Parathyroid adenoma (tissue), 2 donors: ENCODE data around the gene INPP4A.
A peak's percentile ranks its signal among the peaks of the same experiment; 100 is the strongest.

Source experiments
- H2AFZ ChIP-seq: fragments of 300-600 bp; sonication (generic); one replicate; pipeline ENCODE4 v1.7.0; 2017; ENCODE audit warnings: antibody characterized with exemption, mild to moderate bottlenecking
- H3K27ac ChIP-seq: fragments of 300-600 bp; sonication (generic); one replicate; pipeline ENCODE4 v1.7.0; 2017
- H3K27me3 ChIP-seq: fragments of 300-600 bp; sonication (generic); one replicate; pipeline ENCODE4 v1.7.0; 2017; ENCODE audit warnings: low read length; ENCODE audit not compliant: control insufficient read depth, insufficient read depth
- H3K36me3 ChIP-seq: fragments of 300-600 bp; sonication (generic); one replicate; pipeline ENCODE4 v1.7.0; 2017; ENCODE audit warnings: low read length; ENCODE audit not compliant: control insufficient read depth, insufficient read depth
- H3K4me1 ChIP-seq: fragments of 300-600 bp; sonication (generic); one replicate; pipeline ENCODE4 v1.7.0; 2017; ENCODE audit warnings: control low read depth
- H3K4me2 ChIP-seq: fragments of 300-600 bp; sonication (generic); one replicate; pipeline ENCODE4 v1.7.0; 2017; ENCODE audit warnings: low read length
- H3K4me3 ChIP-seq: fragments of 300-600 bp; sonication (generic); one replicate; pipeline ENCODE4 v1.7.0; 2017; ENCODE audit warnings: low read depth, low read length
- H3K79me2 ChIP-seq: fragments of 300-600 bp; sonication (generic); one replicate; pipeline ENCODE4 v1.7.0; 2017; ENCODE audit warnings: control low read depth
- H3K9ac ChIP-seq: fragments of 300-600 bp; sonication (generic); one replicate; pipeline ENCODE4 v1.7.0; 2017; ENCODE audit warnings: mild to moderate bottlenecking
- H3K9me3 ChIP-seq: fragments of 300-600 bp; sonication (generic); one replicate; pipeline ENCODE4 v1.7.0; 2017; ENCODE audit warnings: low read length; ENCODE audit not compliant: control insufficient read depth
- TF ChIP-seq, protein P1 (sequence below): fragments of 300-600 bp; sonication (generic); IDR thresholded peaks from one replicate; pipeline ENCODE4 v1.7.0; 2017; ENCODE audit warnings: antibody characterized with exemption, mild to moderate bottlenecking
- donor health status: primary hyperparathyroidism.

INPP4A gene

DNA sequence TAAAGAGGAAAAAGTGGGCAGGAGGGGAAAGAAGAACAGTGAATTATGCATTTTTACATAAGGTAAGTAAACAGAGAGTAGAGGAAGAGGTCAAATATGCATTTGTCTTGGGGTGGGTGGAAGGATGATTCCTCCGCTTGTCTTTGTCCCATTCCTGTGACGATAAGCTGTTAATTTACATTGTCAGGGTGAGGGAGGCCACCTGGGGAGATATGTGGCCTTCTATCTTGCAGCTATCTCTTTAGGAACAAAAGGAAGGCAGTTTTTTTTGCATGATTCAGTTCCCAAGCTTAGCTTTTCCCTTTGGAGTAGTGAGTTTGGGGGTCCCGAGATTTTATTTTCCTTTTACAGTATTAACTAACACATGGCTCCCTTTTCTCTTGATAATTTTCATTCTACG is 2.2 kb upstream of the INPP4A start:
- Histone ChIP-seq H3K4me1 (peaks cover 6% of the 10 kb centered on the region), H3K4me3 (no peak overlapping the region), H3K27me3 (no peaks in the 10 kb centered on the region), H3K9ac (no peak overlapping the region), H3K79me2 (peaks cover 13% of the 10 kb centered on the region), H3K9me3 (no peaks in the 10 kb centered on the region), H3K4me2 (no peak overlapping the region), H3K27ac (no peak overlapping the region), H3K36me3 (no peaks in the 10 kb centered on the region), H2AFZ (no peak overlapping the region)
- TF ChIP-seq, protein P1, sequence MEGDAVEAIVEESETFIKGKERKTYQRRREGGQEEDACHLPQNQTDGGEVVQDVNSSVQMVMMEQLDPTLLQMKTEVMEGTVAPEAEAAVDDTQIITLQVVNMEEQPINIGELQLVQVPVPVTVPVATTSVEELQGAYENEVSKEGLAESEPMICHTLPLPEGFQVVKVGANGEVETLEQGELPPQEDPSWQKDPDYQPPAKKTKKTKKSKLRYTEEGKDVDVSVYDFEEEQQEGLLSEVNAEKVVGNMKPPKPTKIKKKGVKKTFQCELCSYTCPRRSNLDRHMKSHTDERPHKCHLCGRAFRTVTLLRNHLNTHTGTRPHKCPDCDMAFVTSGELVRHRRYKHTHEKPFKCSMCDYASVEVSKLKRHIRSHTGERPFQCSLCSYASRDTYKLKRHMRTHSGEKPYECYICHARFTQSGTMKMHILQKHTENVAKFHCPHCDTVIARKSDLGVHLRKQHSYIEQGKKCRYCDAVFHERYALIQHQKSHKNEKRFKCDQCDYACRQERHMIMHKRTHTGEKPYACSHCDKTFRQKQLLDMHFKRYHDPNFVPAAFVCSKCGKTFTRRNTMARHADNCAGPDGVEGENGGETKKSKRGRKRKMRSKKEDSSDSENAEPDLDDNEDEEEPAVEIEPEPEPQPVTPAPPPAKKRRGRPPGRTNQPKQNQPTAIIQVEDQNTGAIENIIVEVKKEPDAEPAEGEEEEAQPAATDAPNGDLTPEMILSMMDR = no peak

DNA sequence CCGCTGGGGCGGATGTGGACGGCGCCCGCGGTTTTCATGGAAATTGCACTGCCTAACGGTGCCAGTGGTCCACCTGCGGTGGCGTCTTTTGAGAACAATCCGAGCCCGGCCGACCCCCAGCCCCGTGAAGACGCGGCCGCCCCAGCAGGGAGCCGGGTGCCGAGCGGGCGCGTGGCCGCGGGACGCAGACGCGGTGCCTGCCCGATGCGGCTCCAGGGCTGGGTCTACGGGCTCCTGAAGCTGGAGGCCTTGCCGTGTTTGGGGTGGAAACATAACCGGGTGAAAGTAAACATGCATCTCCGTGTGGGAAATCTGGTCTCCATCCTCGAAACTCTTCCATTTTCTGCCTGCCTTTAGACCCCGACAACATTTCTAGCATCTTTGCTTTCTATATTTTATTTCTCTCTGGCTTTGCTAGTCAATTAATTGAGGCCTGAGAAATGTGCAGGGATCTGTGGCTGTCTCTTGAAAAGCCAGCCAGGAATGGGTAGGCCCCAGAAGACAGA is 572 bp downstream of the INPP4A start:
- H3K4me1 ChIP-seq = peaks cover 6% of the 10 kb centered on the region
- no peaks in the 10 kb centered on the region for H3K36me3 ChIP-seq
- peak overlapping the region; percentile 87 for H3K4me2 ChIP-seq
- no peaks in the 10 kb centered on the region for H3K9me3 ChIP-seq
- no peak overlapping the region for H3K9ac ChIP-seq
- peak overlapping the region; percentile 79 for H2AFZ ChIP-seq
- peak overlapping the region; percentile 8 for H3K27ac ChIP-seq
- H3K27me3 ChIP-seq = no peaks in the 10 kb centered on the region
- TF ChIP-seq, protein P1 = no peak
- peaks cover 20% of the 10 kb centered on the region for H3K79me2 ChIP-seq
- peak overlapping the region; percentile 76 for H3K4me3 ChIP-seq

DNA sequence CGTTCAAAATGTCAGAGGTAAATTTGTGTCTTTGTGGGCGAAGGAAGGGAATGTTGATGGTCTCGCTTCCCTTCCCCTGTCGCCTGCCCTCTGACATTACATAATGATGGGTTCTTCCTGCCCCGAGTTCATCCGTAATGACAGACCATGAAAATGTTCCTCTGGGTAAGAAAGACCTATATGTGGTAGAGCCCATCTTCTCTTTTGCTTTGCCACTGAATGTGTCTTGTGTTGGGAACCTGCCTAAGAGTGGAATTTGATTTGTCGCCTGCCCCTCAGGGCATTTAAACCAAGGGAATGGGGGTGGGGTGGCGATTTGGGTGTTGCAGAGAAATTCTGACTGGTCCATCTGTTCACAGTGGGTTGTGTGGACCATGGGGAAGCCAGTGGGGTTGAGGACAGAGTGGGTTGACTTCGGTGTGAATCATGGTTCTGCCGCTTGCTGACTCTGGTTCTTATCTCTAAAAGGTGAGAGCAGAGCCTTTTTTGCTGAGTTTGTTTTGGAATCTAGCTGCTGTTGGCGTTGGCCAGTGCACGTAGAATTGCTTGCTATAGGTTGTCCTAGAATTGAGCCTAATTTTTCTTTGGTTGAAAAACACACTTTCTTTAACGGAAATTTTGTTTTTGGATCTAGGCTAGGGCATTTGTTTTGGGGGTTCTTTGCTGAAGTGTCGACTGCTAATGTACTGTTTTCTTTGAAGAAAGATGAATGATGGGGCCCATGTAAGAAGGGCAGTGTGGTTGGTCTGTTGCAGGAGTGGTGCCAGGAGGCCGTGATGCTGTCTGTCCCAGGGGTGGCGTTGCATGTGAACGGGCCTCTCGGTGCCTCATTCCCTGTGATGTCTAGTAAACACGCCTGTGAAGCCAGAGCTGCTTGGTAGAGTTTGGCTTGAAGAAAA is 1.3 kb downstream of the INPP4A start:
- Histone ChIP-seq H2AFZ (peak overlapping the region; percentile 79), H3K9me3 (no peaks in the 10 kb centered on the region), H3K27ac (peak overlapping the region; percentile 8), H3K4me3 (peak overlapping the region; percentile 76), H3K36me3 (no peaks in the 10 kb centered on the region), H3K9ac (no peak overlapping the region), H3K27me3 (no peaks in the 10 kb centered on the region), H3K4me1 (peaks cover 6% of the 10 kb centered on the region), H3K4me2 (peak overlapping the region; percentile 87), H3K79me2 (peaks cover 27% of the 10 kb centered on the region)
- TF ChIP-seq, protein P1 = no peak

DNA sequence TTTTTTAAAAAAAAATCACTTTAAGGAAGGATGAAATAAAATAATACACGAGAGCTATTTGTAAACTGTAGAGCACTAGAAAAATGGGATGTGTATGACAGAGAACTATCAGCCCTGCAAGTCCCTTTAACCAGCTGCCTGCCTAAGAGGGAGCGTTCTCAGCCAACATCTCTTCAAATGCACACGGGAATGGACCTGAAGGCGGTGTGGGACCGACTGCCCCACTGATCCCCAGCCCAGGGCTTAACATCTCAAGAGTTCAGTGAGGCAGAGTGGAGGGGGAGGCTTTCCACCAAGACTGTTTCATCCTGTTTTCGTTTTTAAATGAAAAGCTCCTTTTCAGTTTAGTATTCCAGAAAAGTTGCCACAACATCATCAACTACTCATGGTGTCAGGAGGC is 2.2 kb downstream of the INPP4A start:
- no peak overlapping the region for H3K4me2 ChIP-seq
- no peak overlapping the region for H3K27ac ChIP-seq
- TF ChIP-seq, protein P1 = no peak
- no peak overlapping the region for H3K9ac ChIP-seq
- no peaks in the 10 kb centered on the region for H3K9me3 ChIP-seq
- peaks cover 37% of the 10 kb centered on the region for H3K79me2 ChIP-seq
- no peak overlapping the region for H2AFZ ChIP-seq
- H3K4me3 ChIP-seq = no peak overlapping the region
- H3K36me3 ChIP-seq = no peaks in the 10 kb centered on the region
- H3K27me3 ChIP-seq = no peaks in the 10 kb centered on the region
- H3K4me1 ChIP-seq = peaks cover 6% of the 10 kb centered on the region
